SU-DHL-6 (cell line): Measurements from ENCODE around the gene ANKRD34A.
"Not testable (repeated sequence)": the region's sequence is repeated elsewhere in the genome, so short reads cannot be mapped to it uniquely, and the experiment has no call there.

Experiments
- EZH2phosphoT487 ChIP-seq: fragments of 200-600 bp; sonication (generic), shearing (Covaris generic); conservative IDR thresholded peaks from 2 replicates; pipeline ENCODE4 v1.6.1; 2018; ENCODE audit warnings: mild to moderate bottlenecking, antibody characterized with exemption, low read length, moderate library complexity, mixed read lengths
- TF ChIP-seq, protein P1 (sequence below): fragments of 200-600 bp; sonication (generic); IDR thresholded peaks from one replicate; pipeline ENCODE4 v1.5.1; 2017; ENCODE audit warnings: antibody characterized with exemption, mild to moderate bottlenecking, low read length, moderate library complexity; ENCODE audit not compliant: insufficient read depth, poor library complexity, severe bottlenecking

DNA sequence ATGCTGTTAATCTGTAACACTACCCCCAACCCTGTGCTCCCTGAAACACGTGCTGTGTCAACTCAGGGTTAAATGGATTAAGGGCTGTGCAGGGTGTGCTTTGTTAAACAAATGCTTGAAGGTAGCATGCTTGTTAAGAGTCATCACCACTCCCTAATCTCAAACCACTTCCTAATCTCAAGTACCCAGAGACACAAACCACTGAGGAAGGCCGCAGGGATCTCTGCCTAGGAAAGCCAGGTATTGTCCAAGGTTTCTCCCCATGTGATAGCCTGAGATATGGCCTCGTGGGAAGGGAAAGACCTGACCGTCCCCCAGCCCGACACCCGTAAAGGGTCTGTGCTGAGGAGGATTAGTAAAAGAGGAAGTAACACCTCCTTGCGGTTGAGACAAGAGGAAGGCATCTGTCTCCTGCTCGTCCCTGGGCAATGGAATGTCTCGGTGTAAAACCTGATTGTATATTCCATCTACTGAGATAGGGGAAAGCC lies 31.8 kb downstream of the ANKRD34A start:
- not testable (repeated sequence) for TF ChIP-seq EZH2phosphoT487
- TF ChIP-seq, protein P1, sequence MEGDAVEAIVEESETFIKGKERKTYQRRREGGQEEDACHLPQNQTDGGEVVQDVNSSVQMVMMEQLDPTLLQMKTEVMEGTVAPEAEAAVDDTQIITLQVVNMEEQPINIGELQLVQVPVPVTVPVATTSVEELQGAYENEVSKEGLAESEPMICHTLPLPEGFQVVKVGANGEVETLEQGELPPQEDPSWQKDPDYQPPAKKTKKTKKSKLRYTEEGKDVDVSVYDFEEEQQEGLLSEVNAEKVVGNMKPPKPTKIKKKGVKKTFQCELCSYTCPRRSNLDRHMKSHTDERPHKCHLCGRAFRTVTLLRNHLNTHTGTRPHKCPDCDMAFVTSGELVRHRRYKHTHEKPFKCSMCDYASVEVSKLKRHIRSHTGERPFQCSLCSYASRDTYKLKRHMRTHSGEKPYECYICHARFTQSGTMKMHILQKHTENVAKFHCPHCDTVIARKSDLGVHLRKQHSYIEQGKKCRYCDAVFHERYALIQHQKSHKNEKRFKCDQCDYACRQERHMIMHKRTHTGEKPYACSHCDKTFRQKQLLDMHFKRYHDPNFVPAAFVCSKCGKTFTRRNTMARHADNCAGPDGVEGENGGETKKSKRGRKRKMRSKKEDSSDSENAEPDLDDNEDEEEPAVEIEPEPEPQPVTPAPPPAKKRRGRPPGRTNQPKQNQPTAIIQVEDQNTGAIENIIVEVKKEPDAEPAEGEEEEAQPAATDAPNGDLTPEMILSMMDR = not testable (repeated sequence)
